HG02642 (cell line): ENCODE data around the gene SGCA.

ENCODE experiments used
- ATAC-seq: cut with Tn5 transposase; IDR thresholded peaks from one replicate; pipeline ENCODE4 v1.9.1; 2021; ENCODE audit warnings: mild to moderate bottlenecking; ENCODE audit not compliant: unreplicated experiment, poor library complexity

SGCA gene

GRCh38 chr17:50133769-50134099 is 32.1 kb upstream of the SGCA start:
- ATAC-seq: no peak

- no peak for ATAC-seq
Observed at GRCh38 chr17:50134206-50135110, 31.3 kb upstream of the SGCA start.

GRCh38 chr17:50135316-50136095 is 30.3 kb upstream of the SGCA start:
- ATAC-seq: no peak

DNA sequence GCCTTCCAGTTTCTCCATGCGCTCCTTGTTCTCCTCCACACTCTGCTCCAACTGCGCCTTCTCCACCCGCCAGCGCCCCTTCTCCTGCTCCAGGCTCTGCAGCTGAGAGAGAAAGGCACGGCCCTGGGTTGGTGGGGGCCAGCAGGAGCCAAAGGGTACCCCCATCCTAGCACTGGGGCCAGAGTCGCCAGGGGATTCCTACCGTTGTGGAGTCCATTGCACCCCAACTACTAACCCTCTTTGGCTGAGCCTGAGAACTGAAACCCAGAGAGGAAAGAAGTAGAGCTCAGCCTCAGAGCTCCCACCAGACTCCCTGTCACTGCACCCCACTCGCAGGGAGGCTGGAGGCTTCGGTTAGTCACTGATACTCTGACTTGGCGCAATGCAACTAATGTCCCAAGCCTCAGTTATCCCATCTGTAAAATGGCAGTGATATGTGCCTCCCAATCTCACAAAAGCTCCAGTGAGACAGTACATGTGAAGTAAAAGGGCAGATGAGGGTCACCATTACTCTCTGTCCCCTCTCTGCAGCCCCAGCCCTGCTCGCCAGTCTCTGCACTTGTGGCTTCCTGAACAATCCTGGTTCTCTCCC is 29.6 kb upstream of the SGCA start:
- no peak for ATAC-seq

DNA sequence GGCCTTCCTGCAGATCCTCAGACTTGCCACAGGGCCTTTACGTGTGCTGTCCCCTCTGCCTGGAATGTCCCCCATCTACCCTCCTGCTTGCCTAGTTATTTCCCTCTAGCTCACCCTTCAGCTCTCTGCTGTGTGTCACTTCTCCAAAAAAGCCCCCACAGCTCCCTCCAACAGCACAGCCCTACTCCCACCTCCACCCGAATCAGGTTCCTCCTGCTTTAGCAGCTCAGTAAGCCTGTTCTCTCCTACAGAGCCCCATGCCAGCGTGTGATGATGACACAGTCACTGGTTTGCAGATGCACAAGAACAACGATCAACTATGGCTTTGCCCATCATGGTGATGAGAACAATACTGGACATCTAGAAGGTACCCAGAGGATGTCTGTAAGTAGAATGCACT is 28.8 kb upstream of the SGCA start:
- ATAC-seq: no peak

DNA sequence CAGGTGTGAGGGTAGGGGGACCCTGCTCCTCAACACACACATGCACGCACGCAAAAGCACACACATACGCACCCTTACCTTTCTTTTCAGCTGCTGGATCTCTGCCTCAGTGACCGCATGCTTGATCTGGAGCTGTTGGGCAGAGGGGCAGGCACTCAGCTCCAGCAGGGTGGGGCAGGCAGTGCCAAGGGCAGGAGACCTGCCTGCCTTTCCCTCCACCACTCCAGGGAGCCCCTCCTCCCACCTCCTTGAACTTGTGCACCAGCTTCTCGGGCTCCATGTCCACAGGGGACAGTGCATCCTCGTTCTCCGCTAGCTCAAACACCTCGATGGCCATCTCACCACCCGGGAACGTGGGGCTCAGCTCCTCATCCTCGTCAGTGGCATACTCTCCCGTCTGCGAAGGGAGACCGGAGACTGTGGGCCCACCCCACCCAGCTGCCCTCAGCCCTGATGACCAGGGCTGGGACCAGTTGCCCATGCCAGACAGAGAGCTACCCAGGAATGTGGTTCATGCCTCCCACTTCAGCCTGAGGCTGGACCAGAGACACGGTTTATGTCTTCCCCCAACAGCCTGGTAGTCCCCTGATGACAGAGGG is 26.5 kb upstream of the SGCA start:
- no peak for ATAC-seq

DNA sequence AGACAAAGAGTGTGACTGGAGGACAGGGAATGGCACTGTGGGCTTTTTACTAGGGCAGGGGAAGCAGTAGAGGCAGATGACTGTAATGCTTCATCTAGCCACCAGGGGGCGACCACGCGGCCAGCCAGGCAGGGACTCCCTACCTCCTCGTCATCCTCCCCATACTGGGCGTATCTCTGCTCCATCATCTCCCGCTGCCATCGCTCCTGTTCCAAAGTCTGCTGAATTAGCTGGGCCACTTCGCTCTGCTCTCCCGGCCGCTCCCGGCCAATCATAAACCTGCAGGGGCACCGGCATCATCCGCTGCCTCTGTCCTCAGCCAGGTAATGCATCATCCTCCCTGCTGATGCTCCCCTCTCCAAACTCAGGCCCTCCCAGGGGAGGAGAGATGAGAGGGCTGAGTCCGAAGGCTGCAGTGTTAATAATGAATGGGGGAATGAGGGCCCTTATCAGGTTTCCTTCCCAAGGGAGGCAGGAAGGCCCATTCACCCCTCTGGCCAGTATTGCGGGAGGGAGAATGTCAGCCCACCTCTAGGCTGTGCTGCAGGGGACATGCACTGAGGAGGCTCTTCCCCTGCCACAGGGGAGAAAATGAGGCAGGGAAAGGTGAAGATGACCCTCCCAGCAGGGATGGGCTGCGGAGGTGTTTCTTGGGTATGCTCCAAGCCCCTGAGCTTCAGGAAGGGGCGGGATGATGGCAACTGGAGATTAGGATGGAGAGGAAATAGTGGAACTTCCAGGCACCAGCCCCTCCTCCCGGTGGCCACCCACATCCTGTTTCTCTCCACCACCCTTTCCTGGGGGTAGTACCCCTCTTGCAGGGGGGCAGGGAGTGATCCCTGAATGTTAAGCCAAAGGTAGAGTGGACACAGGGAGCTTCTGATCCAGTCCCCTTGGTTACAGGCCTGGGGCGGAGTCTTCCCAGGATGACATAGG is 25.6 kb upstream of the SGCA start:
- ATAC-seq: no peak

DNA sequence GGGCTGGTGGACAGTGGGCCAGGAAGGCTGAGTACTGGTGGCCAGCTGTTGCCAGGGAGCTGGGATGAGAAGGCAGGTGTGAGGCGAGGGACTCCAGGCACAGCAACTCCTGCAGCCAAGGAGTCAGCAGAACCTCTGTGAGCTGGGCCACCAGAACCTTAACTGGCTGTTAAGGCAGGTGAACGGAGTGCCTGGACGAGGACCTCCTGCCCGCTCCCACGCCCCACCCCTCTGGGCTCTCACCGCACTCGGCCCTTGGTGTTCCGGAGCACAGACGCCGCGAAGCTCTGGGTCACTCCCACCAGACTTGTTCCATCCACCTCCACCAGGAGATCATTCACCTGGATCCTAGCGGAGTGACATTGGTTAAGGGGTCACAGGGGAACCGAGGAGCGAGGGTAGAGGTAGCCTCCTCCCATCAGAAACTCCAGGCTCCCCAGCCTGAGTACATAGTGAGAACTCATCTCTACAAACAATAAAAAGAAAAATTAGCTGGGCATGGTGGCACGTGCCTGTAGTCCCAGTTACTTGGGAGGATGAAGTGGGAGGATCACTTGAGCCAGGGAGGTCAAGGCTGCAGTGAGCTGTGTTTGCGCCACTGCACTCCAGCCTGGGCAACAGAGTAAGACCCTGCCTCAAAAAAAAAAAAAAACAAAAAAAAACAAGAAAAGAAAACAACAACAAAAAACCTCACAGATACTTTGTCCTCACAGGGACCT is 24.6 kb upstream of the SGCA start:
- no peak for ATAC-seq

GRCh38 chr17:50141745-50142110 is 24.1 kb upstream of the SGCA start:
- ATAC-seq: no peak

DNA sequence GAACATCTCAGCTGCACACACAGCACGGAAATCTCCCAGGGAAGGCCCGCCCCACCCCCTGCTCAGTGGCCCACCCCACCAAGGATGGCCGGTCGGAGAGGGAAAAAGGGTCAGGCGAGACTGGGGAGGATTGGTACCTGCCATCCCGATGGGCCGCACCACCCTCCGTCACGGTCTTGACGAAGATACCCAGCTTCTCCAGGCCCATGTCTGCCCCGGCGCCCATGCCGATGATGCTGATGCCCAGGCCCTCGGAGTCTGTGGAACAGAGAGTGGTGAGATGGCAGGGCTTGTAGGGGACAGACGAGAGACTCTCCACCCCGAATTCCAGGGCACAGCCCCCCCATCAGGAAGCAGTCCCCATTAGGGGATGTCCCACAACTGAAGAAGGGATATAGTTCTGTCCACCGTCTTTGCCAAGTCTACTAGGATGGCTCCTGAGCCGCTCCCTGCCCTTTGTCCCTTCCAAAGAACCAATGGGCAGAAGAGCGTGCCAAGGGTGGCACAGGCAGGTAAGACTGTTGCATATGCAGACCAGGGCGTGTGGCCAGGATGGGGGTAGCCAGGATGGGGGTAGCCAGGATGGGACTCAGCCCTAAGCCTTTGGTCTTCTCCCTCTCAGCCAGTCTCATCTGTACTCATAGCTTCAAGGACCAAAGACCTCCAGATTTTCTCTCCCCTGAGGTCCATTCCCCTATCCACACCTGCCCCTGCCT is 22.2 kb upstream of the SGCA start:
- ATAC-seq: no peak

DNA sequence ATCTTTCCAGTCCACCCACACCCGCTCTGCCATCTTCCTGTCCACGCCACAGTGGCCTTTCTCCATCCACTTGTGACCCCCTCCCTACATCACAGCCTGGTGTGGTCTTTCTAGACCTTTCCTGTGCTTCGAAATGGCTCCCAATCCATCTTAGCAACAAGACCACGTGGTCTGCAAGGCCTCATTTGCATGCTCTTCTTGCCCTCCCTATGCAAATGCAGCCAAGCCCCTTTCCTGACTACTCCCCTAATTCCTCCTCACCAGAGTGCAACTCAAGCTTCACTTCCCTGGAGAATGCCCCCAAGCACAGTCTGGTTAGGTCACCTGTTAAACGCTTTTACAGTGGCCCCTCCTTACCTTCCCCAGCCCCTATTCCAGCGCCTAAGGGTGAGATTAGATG is 21.4 kb upstream of the SGCA start:
- ATAC-seq: no peak

DNA sequence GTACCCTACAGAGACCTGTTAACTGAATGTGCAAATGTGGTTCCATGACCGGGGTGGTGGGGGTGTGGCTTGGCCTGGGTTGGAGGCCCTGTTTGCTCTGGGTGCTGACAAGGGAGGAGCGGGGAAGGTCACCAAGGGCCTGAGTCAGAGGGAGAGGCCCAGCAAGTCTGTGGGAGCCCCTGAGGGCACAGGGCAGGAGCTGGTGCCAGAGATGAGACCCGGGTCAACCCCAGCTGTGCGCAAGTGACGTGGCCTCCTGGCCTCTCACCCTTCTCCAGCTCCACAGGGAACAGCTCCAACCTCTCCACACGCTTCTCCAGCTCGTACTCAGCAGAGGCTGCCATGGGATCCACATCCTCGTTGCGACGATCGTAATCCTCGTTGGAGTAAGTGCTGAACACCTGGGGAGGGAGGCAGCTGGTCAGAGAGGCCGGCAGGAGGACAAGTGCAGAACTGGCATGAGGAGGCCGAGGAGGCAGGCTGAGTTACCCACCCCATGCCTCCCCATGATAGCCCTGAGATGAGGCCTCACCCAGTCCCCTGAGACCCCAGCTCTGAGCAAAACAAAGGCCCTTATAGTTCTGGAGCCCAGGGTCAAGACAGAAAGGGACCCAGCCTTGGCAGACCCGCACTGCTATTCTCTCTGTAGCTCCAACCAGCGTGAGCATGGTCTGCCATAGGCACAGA is 20.8 kb upstream of the SGCA start:
- no peak for ATAC-seq

DNA sequence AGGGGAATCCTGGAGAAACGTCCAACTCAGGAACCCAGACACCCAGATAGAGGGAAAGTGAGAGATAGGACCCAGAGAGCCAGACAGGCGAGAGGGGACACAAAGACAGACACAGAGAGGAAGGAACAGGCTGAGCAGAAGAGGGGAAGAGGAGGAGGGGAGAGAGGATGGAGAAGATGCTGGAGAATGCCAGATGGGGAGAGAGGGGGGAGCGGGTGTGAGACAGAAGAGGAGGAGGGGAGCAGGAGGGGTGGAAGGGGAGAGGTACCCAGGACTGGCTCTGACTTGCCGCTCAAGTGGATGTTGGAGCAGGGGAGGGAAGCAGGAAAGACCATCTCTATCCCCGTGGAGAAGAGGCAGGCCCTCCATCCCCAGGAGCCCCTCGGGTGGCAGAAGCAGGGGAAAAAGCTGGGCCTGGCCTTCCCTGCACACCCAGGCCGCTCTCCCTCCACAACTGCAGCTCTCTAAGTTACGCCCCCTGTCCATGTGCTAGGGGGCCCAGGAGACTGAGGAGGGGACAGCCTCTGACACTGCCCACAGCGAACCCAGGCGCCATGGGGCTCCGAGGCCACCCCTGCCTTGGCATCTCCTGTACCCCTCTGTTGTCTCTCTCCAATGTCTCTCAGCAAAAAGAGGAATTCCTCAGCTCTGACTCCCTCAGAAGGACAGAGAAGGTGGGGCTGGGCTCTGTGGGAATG is 20.1 kb upstream of the SGCA start:
- ATAC-seq: no peak

GRCh38 chr17:50146230-50146926 is 19.4 kb upstream of the SGCA start:
- ATAC-seq: no peak

DNA sequence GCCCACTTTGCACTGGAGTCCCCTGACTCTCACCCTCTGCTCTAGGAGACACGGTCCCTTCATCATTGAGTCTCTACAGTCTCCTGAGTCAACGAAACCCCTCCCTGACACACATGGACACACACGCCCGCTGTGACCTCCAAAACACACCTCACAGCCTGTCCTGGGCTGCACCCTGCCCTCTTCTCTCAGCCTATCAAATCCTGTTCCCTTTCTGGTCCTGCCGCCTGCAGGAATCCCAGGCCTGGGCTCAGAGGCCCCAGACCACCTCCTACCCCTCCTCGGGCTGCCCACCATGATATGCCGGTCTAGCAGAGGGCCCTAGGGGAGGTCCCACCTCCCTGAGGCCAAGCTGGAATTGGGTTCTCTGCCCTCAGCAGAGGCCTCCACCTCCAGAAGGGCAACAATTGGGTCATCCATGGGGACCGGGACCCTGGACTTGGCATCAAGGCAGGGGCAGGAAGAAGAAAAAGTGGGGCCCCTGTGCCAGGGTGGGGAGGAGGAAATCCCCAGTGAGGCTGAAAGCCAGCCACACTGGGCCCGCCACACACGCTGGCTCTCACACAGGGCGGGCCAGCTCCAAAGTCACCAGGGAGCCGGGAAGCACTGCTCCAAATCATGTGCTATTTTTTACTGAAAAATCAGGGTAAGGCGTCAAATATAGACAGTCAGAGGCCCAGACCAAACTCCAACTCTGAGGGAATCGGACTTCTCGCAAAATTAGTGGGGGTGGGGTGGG is 18.7 kb upstream of the SGCA start:
- no peak for ATAC-seq

DNA sequence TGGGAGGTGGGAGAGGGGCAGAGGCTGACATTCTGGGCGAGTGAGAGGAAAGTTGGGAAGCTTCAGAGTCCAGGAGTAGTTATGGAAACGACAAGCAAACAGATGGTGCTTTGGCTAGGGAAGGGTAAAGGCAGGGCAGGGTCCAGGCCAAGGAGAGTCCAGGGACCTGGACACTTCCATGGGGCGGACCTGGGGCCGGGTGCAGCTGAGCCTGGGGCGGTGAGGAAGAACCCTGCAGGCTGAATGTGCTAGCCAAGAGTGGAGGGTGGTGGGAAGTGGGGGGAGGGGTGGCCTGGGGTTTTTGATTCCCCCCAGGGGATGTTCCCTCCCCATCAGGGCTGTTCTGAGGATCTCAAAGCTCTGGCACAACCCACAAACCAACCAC is 18.0 kb upstream of the SGCA start:
- no peak for ATAC-seq
